Mesenchymal stem cell (in vitro differentiated cells and primary cell): Measurements from ENCODE around the gene PPP1R12B.
"Not testable (repeated sequence)": the region's sequence is repeated elsewhere in the genome, so short reads cannot be mapped to it uniquely, and the experiment has no call there.

Experiments
- DNase-seq: peaks from one replicate; pipeline ENCODE4 v3.0.0-alpha.2; 2013
- H2AFZ ChIP-seq: one replicate; pipeline ENCODE4 v1.6.1; 2013; ENCODE audit warnings: low read depth, mild to moderate bottlenecking, control low read depth, inconsistent platforms, low read length, moderate library complexity
- H2AK5ac ChIP-seq: 2 replicates; pipeline ENCODE4 v1.6.1; 2013; ENCODE audit warnings: low read length, moderate library complexity, mild to moderate bottlenecking, inconsistent platforms; ENCODE audit not compliant: severe bottlenecking
- H2BK120ac ChIP-seq: one replicate; pipeline ENCODE4 v1.6.1; 2013; ENCODE audit warnings: low read depth, mild to moderate bottlenecking, inconsistent platforms, low read length, moderate library complexity
- H2BK12ac ChIP-seq, 2 experiments: one replicate each; pipeline ENCODE4 v1.6.1; 2013; ENCODE audit warnings: inconsistent platforms in 2 of 2, low read length in 2 of 2, mild to moderate bottlenecking in 2 of 2, moderate library complexity in 2 of 2, control low read depth in 1 of 2
- H2BK15ac ChIP-seq: one replicate; pipeline ENCODE4 v1.6.1; 2013; ENCODE audit warnings: mild to moderate bottlenecking, low read depth, inconsistent platforms; ENCODE audit not compliant: poor library complexity, severe bottlenecking
- H2BK5ac ChIP-seq: 2 replicates; pipeline ENCODE4 v1.6.1; 2013; ENCODE audit warnings: low read depth, mild to moderate bottlenecking, low read length, control low read depth, inconsistent platforms; ENCODE audit not compliant: poor library complexity, severe bottlenecking
- H3K14ac ChIP-seq, 2 experiments: one replicate each; pipeline ENCODE4 v1.6.1; 2013; ENCODE audit warnings: inconsistent platforms in 2 of 2, low read length in 2 of 2, control low read depth in 1 of 2, mild to moderate bottlenecking in 1 of 2, moderate library complexity in 1 of 2
- H3K18ac ChIP-seq, 2 experiments: one replicate each; pipeline ENCODE4 v1.6.1; 2013; ENCODE audit warnings: inconsistent platforms in 2 of 2, low read length in 2 of 2, control low read depth in 1 of 2, low read depth in 1 of 2, mild to moderate bottlenecking in 1 of 2
- H3K23ac ChIP-seq, 2 experiments: one replicate each; pipeline ENCODE4 v1.6.1; 2013; ENCODE audit warnings: inconsistent platforms in 2 of 2, low read length in 2 of 2, mild to moderate bottlenecking in 2 of 2, moderate library complexity in 2 of 2, control low read depth in 1 of 2
- H3K27ac ChIP-seq: 2 replicates; pipeline ENCODE4 v1.5.1; 2013; ENCODE audit warnings: mild to moderate bottlenecking, moderate library complexity, low read length, control low read depth, inconsistent platforms; ENCODE audit not compliant: poor library complexity, severe bottlenecking
- H3K27me3 ChIP-seq, 2 experiments: 2 replicates each; pipeline versions ENCODE4 v1.6.1 to v1.7.0; 2013; ENCODE audit warnings: low read length in 2 of 2, mild to moderate bottlenecking in 2 of 2, moderate library complexity in 2 of 2, control low read depth in 1 of 2, inconsistent platforms in 1 of 2; ENCODE audit not compliant: control insufficient read depth in 1 of 2, insufficient read depth in 1 of 2
- H3K36me3 ChIP-seq, 2 experiments: 2 replicates each; pipeline versions ENCODE4 v1.6.1 to v1.7.0; 2013; ENCODE audit warnings: low read length in 2 of 2, control low read depth in 1 of 2, inconsistent platforms in 1 of 2, low read depth in 1 of 2, mild to moderate bottlenecking in 1 of 2; ENCODE audit not compliant: insufficient read depth in 2 of 2, control insufficient read depth in 1 of 2
- H3K4ac ChIP-seq, 2 experiments: one replicate each; pipeline ENCODE4 v1.6.1; 2013; ENCODE audit warnings: inconsistent platforms in 2 of 2, low read length in 2 of 2, mild to moderate bottlenecking in 2 of 2, moderate library complexity in 2 of 2, control low read depth in 1 of 2, low read depth in 1 of 2
- H3K4me1 ChIP-seq: 2 replicates; pipeline ENCODE4 v1.6.1; 2013; ENCODE audit warnings: low read depth, low read length, control low read depth; ENCODE audit not compliant: control insufficient read depth, insufficient read depth
- H3K4me2 ChIP-seq: 2 replicates; pipeline ENCODE4 v1.6.1; 2013; ENCODE audit warnings: low read length, mild to moderate bottlenecking, inconsistent platforms; ENCODE audit not compliant: poor library complexity, severe bottlenecking
- H3K4me3 ChIP-seq, 2 experiments: 2 replicates each; pipeline versions ENCODE4 v1.5.1 to v1.7.0; 2013; ENCODE audit warnings: low read length in 2 of 2, mild to moderate bottlenecking in 2 of 2, control low read depth in 1 of 2, low read depth in 1 of 2; ENCODE audit not compliant: insufficient read depth in 1 of 2
- H3K79me1 ChIP-seq: replicated peaks from 2 replicates; pipeline ENCODE4 v1.6.1; 2013; ENCODE audit warnings: mild to moderate bottlenecking, control low read depth, low read length, inconsistent platforms; ENCODE audit not compliant: poor library complexity, severe bottlenecking
- H3K9ac ChIP-seq: 2 replicates; pipeline ENCODE4 v1.7.0; 2013; ENCODE audit warnings: mild to moderate bottlenecking, low read length, moderate library complexity
- H3K9me3 ChIP-seq: 2 replicates; pipeline ENCODE4 v1.7.0; 2013; ENCODE audit warnings: mild to moderate bottlenecking, low read length; ENCODE audit not compliant: control insufficient read depth
- H4K8ac ChIP-seq: one replicate; pipeline ENCODE4 v1.6.1; 2013; ENCODE audit warnings: inconsistent platforms, mild to moderate bottlenecking, low read length, moderate library complexity
- H4K91ac ChIP-seq: one replicate; pipeline ENCODE4 v1.6.1; 2013; ENCODE audit warnings: mild to moderate bottlenecking, low read length, inconsistent platforms
- WGBS: methylation state at CpG from one replicate; pipeline ENCODE4 v1.1.7; 2013; ENCODE audit warnings: mixed read lengths; 5-methylcytosine and 5-hydroxymethylcytosine counted together

The PPP1R12B gene

GRCh38 chr1:202632241-202632640 is 283.7 kb downstream of the PPP1R12B start:
- Histone ChIP-seq H4K91ac (no peak overlapping the region), H3K79me1 (no peaks in the 10 kb centered on the region), H3K18ac (no peak overlapping the region), H3K4ac (no peak overlapping the region), H2AK5ac (no peak overlapping the region), H2BK5ac (no peak overlapping the region), H3K23ac (no peak overlapping the region), H3K9ac (no peak overlapping the region), H2BK15ac (no peak overlapping the region), H2AFZ (no peak overlapping the region), H3K4me2 (no peak overlapping the region), H2BK12ac (no peak overlapping the region), H3K14ac (no peak overlapping the region), H3K4me3 (no peak overlapping the region), H3K9me3 (no peaks in the 10 kb centered on the region), H3K4me1 (no peaks in the 10 kb centered on the region), H3K27ac (no peak overlapping the region), H3K36me3 (no peaks in the 10 kb centered on the region), H4K8ac (no peak overlapping the region), H2BK120ac (no peak overlapping the region), H3K27me3 (peaks cover 36 to 71% of the 10 kb centered on the region in 2 experiments)
- 92% methylated on average over 10 of the region's 10 CpGs for WGBS
- DNase-seq, result no peak

- H3K4me1 ChIP-seq, H3K14ac ChIP-seq, H2AK5ac ChIP-seq, H3K4me2 ChIP-seq, H2BK5ac ChIP-seq, H3K79me1 ChIP-seq, H3K36me3 ChIP-seq, H3K4me3 ChIP-seq, H3K23ac ChIP-seq, H3K4ac ChIP-seq, H2AFZ ChIP-seq, H4K91ac ChIP-seq, H2BK12ac ChIP-seq, H3K18ac ChIP-seq, H3K9me3 ChIP-seq, H2BK120ac ChIP-seq, H4K8ac ChIP-seq, DNase-seq, H2BK15ac ChIP-seq, H3K27ac ChIP-seq, H3K9ac ChIP-seq: not testable (repeated sequence)
- H3K27me3 ChIP-seq, result peaks cover 44 to 73% of the 10 kb centered on the region in 2 experiments
- 80% methylated on average over 1 of the region's 3 CpGs for WGBS
These were observed 287.7 kb downstream of the PPP1R12B start for GRCh38 chr1:202636171-202636570.

- not testable (repeated sequence) for H3K4me3 ChIP-seq, H3K4me1 ChIP-seq, H3K9ac ChIP-seq, H3K14ac ChIP-seq, H3K4me2 ChIP-seq, H2AK5ac ChIP-seq, H2BK5ac ChIP-seq, H3K4ac ChIP-seq, H4K8ac ChIP-seq, H4K91ac ChIP-seq, H3K18ac ChIP-seq, H2BK120ac ChIP-seq, H3K27ac ChIP-seq, H3K36me3 ChIP-seq, H2BK12ac ChIP-seq, DNase-seq, H3K23ac ChIP-seq, H2AFZ ChIP-seq, H3K79me1 ChIP-seq, H3K9me3 ChIP-seq
- H2BK15ac ChIP-seq, result peak overlapping the region; percentile 18
- 77% methylated on average over 16 of the region's 16 CpGs for WGBS
- peaks cover 54 to 83% of the 10 kb centered on the region in 2 experiments for H3K27me3 ChIP-seq
These were observed 289.0 kb downstream of the PPP1R12B start for GRCh38 chr1:202637321-202638018.

- no peak for DNase-seq
- H3K4me2 ChIP-seq, result no peak overlapping the region
- no peak overlapping the region for H3K23ac ChIP-seq
- H3K4me1 ChIP-seq, result peaks cover 14% of the 10 kb centered on the region
- no peak overlapping the region for H4K91ac ChIP-seq
- no peak overlapping the region for H2BK12ac ChIP-seq
- H3K36me3 ChIP-seq, result no peaks in the 10 kb centered on the region
- no peaks in the 10 kb centered on the region for H3K79me1 ChIP-seq
- no peaks in the 10 kb centered on the region for H3K9me3 ChIP-seq
- no peak overlapping the region for H2AFZ ChIP-seq
- H2AK5ac ChIP-seq, result no peak overlapping the region
- no peak overlapping the region for H3K18ac ChIP-seq
- no peak overlapping the region for H3K4me3 ChIP-seq
- peaks cover 61 to 87% of the 10 kb centered on the region in 2 experiments for H3K27me3 ChIP-seq
- H2BK120ac ChIP-seq, result no peak overlapping the region
- no peak overlapping the region for H3K4ac ChIP-seq
- H3K14ac ChIP-seq, result no peak overlapping the region
- WGBS, result 40% methylated on average over 6 of the region's 7 CpGs
- H3K27ac ChIP-seq, result no peak overlapping the region
- H2BK15ac ChIP-seq, result no peak overlapping the region
- H4K8ac ChIP-seq, result no peak overlapping the region
- H3K9ac ChIP-seq, result no peak overlapping the region
- H2BK5ac ChIP-seq, result no peak overlapping the region
These were observed 289.7 kb downstream of the PPP1R12B start for GRCh38 chr1:202638019-202638700.
